NOMO-1 treated with dmso at 0.1 percent for 144 hours (cell line): Measurements from ENCODE around the gene FXYD2.
"Not testable (repeated sequence)": the region's sequence is repeated elsewhere in the genome, so short reads cannot be mapped to it uniquely, and the experiment has no call there.

ENCODE experiments used
- DNase-seq: peaks from one replicate; lab custom pipeline; 2025; ENCODE audit not compliant: unreplicated experiment; lab: John Stamatoyannopoulos, UW

FXYD2 gene

DNA sequence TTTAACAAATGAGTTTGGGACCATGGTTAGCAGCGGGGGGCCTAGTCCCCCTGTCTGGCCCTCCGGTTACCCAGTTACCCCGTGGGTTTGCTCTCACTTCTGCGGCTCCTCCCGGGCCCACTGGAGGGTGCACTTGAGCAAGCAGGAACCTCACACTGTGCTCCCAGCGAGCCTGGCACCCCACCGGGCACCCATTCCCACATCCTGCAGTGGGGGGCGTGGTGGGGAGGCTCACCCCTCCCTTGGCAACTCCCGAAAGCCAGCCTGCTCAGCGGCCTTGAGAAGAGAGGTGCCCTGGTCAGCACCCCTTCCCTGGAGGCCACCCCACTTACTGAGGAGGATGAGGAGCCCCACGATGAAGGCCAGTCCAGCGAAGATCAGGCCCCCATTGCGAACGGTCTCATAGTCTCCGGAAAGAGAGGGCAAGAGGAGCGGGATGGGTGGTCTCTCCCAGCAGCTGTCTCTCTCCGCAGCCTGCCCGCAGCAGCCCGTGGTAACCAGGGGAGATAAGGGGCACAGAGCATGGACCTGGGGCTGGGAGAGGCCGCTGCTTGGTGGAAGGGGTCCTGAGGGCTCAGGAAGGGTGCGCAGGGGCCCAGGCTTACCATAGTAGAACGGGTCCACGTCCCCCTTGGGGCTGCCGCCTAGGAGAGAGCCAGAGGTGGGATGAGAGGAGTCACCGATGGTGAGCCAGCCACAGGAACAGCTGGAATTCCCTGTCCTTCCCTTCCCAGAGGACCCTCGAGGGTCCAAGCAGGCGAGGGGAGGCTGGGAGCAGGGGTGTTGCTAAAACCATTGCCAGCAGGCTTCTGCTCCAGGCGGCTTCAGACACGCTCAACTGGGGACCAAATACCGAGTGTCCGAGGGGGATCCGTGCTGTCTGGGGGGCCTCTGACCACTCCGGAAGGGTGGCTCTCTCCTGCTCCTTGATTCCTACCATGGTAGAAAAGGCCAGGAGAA, 2.2 kb downstream of the FXYD2 start:
- no peak for DNase-seq

DNA sequence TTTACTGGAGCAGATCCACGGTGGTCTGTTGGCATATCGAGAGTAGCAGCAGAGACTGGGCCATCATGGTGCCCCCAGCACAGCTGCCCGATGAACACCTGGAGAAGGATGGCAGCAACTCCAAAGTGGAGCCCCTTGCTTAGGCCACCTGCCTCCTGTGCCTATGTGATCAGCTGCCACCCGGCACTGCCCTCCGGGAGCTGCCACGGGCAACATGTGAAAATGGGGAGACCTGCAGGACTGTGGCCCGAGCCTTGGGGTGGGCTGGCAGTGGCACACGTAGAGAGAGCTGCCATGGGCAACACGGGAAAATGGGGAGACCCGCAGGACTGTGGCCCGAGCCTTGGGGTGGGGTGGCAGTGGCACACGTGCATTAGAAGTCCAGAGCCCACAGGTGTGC, 3.1 kb downstream of the FXYD2 start:
- DNase-seq = no peak

DNA sequence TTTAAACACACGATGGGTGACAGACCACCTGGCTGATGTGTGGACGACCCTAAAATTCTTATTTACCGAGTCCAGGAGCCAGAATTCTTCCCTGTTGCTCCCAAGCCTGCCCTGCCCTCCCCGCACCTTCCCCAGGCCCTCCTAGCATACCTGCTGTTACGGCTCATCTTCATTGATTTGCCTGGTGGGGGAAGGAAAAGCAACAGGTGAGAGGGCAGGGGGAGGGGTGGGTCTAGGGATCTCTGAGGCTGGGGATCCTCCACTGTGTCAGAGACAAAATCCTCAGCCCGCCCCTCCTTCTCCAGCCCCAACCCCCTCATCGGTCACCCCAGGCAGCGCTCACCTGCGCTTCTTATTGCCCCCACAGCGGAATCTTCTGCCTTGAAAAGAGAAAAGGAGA, 4.0 kb downstream of the FXYD2 start:
- DNase-seq = no peak

DNA sequence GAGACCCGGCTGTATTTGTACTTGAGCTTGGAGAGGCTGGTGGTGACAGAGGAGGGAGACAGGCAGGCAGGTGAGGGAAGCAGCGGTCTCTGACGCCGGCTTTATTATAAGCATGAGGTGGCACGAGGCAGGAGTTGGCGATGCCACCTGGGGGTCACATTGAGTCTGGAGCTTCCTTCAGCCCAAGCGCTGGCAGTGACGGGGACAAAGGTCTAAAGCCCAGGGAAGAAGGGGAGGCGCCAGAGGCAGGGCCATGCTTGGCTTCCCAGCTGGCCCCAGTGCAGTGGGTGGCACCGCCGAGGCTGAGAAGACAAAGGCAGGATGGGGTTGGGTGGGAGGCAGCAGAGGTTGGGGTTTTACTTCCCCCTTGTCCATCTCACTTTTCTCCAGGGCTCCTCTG, 4.5 kb downstream of the FXYD2 start:
- no peak for DNase-seq

DNA sequence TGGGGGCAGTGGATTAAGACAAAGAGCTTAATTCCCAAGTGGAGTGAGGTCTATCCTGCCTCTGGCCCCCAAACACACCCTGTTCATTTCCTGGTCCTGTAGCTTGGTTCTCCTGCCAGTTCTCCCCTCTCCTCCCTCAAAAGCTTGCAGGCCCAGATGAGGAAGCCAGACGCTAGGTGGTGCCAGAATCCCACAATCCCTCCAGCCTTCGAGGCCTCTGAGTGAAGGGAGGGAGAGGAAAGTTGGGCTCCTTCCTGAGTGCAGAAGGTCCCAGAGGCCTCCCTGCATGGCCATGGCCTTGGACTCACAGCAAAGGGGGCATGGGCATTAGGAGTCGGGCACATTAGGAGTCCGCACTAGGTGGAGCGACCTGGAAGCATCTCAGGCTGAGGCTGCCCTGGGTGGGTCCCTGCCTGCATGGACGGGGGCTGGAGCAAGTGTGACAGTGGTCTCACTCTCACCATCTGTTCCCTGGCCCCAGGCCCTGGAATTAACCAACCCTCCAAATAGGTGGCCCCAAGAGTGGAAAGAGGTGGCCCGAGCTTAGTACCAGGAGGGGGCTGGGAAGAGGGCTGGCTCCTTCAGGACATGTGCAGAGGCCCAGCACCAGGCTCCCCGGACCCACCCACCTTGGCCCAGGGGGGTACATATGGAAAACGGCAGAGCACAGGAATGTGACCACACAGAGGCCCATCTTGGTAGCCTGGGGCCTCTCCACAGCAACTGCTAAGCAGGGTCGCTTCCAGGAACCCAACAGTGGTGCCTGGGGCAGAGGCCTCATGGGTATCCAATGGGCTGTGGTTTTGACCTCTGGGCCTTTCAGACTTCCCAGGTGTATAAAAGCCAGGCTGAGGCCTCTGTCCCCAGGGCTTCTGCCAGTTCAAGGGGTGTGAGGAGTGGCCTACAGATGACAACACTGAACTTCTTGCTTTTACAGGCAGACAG, 5.2 kb downstream of the FXYD2 start:
- peak; percentile 74 for DNase-seq

DNA sequence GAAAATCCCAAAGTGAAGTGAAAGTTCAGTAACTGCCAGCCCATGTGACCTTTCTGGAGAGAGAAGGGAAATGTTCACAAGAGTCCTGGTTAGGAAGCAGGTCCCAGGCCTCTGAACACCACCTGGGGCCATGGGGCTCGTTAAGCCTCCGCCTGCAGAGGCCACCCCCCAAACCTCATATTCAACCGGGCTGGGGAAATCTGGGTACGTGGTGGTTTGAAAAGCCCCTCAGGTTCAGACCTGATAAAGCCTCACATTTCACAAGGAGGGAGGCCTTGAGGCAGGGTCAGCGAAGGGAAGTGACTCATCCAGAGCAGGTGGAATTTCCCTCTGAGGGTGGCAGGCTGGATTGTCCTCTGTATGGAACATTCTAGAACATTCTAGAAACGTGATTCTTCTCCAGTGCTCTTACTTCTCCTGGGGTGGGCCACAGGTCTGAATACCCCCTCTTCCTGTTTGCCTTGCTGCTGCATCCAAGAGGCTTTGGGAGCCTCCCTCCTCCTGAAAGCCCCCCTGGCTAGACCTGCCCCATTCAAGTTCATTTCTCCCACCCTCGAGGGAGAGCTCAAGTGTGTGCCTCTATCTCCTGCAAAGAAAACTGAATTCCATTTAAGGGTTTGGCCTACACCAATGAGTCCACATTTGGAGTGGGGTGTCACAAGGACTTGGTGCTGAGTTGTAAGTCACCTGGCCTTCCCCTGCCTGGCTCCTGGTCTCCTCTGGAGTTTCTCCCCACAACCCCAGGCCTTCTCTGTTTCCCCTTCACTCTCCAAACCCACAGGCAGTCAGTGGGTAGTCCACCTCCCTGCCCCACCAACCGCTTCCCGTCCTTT, 6.3 kb downstream of the FXYD2 start:
- no peak for DNase-seq

DNA sequence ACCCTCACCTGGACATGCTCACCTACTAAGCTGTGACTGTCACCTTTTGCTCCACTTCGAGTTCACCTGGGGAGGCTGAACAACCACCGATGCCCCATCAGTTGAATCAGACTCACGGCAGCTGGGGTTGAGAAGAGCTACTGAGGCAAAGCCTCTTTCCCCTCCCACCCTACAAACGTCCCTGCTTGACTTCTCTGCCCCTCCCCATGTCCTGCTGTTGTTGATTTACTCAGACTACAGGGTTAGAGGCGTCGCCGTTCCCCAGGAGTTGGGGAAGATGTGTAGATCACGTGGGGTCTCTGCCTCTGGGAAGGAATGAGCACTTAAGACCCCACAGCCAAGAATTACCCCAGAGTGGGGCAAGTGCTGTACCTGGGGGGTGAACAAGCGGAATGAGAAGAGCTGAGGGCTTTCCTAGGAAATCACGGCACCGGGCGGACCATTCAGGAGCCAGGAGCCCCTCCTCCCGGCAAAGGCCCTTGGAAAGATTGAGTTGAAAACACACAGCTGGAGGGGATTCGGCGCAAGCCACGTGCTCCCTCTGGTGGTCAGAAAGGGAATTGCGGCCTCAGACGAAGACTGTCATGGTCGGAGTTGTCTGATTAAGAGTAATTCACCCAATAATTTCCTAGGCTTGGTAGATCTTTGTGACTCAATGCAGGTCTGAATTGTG, 7.0 kb downstream of the FXYD2 start:
- peak; percentile 56 for DNase-seq

DNA sequence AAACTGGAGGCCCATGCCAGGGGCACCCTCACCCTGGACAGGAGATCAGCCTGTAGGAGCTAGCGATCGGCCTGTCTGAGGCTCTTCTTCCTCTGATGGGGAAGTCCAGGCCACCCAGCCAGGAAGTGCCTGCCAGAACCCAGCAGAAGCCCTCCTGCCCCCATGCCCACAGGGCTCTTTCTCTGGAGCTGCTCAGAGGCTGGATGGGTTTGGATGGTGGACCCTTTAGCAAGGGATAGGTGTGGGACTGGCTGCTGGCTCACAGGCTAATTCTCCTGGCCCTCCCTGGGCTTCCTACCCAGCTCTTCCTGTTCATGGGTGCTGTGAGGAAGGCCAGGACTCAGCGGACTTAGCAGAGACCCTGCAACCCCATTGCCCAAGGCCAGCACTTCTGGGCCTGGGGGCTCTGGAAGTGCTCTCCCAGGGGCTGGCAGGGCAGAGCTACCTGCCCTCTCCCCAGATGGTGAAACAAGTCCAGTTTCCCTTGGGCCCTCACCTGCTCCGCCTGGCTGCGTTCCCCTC, 7.6 kb downstream of the FXYD2 start:
- no peak for DNase-seq

DNA sequence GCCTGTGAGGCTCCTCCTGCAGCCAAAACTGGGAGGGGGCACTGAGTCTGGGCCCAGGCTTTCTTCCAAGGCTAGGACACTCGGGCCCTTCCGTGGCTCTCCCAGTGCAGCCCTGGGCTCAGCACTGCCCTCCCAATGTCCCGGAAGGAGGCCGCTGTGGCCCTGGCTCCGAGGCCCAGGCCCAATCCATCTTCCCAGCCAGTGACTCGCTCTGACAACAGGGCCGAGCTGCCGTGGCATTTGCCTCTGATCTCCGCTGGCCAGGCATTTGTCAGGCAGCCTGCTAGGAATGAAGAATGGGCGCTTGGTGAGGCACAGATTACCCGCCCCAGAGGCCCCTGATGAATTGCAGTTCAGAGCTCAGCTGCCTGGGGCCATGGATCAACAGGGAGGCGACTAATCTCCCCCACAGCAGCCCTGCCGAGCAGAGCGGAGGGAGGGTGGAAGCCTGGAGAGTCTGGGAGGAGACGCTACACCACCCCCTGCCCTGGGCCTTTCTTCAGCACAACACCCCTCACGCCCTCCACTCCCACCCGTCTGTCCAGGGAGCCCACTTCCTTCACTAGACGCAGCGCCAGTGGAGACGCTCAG, 8.3 kb downstream of the FXYD2 start:
- no peak for DNase-seq

DNA sequence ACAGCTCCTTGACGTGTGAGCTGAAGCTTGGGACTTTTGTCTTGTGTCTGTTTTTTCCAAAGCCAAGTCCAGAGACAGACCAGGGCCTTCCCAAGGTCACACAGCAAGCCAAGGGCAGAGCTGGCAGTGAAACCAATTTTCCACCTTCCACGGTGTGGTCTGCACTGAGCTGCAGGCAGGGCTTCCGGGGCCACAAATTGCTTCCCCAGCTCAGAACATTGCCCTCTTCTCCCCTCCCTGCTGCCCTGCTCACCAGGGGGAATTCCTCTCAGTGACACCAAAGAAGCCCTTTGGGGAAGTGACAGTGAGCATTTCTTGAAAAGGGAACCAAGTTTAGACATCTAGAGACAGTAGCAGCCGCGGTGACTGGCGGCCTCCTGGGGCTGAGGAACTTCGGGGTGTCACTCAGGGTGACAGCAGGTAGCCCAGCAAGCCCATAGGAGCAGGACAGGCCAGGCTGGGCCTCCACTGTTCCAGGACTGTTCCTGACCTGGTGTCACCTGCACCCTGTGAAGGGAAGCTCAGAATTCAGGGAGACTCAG, 9.2 kb downstream of the FXYD2 start:
- DNase-seq = peak; percentile 85

DNA sequence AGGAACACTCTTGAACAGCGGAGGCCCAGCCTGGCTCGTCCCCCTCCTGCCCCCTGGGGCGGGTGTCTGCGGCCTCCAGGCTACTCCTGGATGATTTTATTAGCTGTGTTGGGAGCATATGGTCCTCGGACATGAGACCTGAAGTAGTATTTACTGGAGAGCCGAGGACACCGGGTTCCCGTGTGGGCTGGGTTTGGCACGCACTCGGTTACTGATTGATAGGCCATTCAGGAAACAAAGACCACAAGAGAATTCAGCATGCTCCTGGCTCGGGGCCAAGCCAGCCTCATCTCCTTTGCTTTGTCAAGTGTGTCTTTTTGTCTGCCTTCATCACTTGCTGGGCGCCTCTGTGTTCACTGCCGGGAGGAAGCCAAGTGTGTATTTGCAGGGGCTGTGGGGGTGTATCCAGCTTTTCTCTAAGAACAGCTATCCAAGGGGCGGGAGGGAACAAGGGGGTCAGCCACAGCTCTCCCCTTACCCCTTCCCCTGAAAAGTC, 9.7 kb downstream of the FXYD2 start:
- DNase-seq = no peak

DNA sequence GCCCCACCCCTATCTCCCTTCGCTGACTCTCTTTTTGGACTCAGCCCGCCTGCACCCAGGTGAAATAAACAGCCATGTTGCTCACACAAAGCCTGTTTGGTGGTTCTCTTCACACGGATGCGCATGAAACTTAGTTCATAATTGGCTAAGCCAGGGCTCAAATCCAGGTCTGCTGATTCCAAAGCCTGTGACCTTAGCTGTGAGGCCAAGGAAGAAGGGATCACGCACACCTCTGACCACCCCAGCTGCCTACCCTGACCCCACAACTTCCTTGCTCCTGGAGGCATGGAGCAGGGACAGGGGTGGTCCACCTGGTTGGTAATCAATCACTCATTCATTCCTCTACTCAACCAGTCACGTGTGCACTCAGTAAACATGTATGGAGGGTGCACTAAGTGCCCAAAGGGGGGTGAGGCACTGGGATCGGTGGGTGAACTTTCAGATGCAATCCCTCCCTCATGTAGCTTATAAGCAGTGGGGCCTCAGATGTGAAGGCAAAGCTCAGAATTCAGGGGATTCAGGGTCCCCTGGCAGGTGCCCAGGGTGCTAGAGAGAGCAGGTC, 10.3 kb downstream of the FXYD2 start:
- DNase-seq = no peak

DNA sequence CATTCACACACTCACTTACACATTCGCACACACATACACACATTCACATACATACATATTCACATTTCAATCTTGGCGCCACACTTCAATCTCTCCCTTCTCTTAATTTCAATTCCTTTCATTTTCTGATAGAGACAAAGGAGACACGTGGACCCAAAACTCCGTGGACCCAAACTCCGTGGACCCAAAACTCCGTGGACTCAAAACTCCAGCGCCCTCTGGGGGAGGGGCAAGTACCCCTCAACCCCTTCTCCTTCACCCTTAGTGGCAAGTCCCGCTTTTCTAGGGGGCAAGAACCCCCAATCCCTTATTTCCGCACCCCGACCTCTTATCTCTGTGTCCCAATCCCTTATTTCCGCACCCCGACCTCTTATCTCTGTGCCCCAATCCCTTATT, 14.5 kb downstream of the FXYD2 start:
- not testable (repeated sequence) for DNase-seq

DNA sequence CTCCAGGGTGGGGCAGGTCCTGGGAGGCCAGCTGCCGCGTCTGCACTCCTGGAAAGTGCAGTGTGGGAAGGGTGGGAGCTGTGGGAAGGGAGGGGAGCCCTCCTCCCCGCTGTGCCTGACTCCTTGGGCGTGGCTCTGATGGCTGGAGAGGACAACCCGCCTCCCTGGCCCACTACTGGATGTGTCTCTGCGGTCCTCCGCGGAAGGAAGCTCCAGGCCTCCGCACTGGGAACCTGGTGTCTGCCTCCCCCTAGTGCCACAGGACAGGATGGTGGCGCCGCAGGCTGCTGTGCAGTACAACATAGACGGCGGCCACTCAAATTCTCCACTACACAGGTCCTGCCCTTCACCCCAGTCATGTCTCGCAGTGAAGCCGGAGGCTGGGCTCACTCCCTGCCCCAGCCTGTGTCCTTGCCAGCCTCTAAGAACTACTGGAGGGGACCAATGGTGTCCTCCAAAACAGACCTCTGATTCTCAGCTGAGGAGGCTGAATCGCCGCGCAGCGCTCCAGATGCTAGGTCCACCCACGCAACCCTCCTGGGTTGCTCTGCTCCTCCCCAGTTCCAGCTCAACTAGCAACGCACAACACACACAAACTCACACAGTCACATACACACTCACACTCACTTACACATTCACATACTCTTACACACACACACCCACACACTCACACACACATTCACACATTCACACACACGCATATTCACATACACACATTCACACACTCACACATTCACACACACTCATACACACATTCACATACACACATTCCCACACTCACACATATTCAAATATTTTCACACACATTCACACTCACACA, 15.1 kb downstream of the FXYD2 start:
- DNase-seq = peak; percentile 25

DNA sequence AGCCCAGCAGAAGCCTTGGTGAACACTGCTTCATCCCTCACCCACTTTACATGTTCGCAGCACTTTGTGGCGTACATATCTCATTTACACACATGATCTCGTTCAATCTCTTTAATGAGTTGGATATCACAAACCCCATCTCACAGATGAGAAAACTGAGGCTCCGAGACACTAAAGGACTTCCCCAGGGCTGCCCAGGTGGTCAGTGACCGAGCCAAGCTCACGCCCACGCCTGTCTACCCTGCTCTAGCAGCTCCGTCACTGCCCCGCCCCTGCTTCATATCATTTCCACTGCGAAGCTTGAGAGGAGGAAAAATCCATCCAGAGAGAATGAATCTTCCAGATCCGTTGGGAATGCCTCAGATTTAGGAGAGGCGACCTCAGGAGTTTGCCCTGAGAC, 15.8 kb downstream of the FXYD2 start:
- DNase-seq = no peak

DNA sequence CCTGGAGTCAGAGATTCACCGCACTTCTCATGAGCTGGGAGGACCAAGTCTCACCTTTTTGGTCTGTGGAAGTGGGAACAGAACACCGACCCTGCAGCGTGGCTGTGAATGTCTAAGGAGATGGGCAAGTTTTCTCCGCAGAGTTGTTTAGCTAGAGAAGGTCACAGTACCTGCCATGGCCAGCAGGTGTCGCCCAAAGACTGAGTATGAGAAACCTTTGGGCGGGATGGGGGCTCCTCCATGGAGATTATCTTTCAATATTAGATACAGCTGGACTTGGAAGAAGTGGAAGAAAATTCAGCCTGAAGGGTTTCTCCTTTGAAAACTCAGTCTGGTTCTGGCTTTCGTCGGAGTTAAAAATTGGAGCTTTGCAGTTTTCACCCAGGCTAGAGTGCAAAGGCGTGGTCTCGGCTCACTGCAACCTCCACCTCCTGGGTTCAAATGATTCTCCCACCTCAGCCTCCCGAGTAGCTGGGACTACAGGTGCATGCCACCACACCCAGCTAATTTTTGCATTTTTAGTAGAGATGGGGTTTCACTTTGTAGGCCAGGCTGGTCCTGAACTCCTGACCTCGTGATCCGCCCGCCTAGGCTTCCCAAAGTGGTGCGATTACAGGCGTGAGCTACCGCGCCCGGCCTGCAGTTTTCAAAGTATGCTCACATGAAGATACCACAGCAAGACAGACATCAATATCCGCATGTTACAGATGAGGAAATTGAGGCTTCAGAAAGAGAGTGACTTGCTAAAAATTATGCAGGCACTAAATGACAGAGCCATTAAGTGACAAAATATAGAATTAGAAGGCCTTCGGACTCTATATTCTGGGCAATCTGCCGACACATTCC, 16.8 kb downstream of the FXYD2 start:
- DNase-seq = no peak

DNA sequence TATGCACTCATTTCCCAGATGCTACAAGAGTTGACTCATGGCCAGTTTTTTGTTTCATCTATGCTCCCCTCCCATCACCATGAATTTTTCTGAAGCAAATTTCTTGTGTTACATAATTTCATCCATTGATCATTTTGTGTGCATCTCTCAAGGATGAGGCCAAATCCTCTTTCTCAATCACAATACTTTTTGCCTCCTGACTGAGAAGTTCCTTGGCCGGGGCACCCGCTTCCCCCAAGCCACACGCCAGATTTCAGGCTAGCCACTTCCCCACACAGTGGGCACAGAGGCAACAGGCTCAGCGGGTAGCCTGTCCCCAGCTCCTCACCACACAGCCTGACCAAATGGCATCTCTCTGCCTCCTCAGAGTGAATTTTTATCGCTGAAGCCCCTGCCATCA, 17.7 kb downstream of the FXYD2 start:
- DNase-seq = peak; percentile 31
